C4-2B (cell line): ENCODE data around the gene C11orf68.
A peak's percentile ranks its signal among the peaks of the same experiment; 100 is the strongest.

Experiments
- H3K27ac ChIP-seq: fragments of 450-650 bp; 2 replicates; pipeline ENCODE4 v1.5.1; 2017
- CTCF ChIP-seq: fragments of 450-650 bp; conservative IDR thresholded peaks from 2 replicates; pipeline ENCODE4 v1.5.1; 2017; ENCODE audit warnings: mild to moderate bottlenecking
- ZFX ChIP-seq: fragments of 450-650 bp; IDR thresholded peaks from 2 replicates; pipeline ENCODE4 v1.6.1; 2017

Gene C11orf68

DNA sequence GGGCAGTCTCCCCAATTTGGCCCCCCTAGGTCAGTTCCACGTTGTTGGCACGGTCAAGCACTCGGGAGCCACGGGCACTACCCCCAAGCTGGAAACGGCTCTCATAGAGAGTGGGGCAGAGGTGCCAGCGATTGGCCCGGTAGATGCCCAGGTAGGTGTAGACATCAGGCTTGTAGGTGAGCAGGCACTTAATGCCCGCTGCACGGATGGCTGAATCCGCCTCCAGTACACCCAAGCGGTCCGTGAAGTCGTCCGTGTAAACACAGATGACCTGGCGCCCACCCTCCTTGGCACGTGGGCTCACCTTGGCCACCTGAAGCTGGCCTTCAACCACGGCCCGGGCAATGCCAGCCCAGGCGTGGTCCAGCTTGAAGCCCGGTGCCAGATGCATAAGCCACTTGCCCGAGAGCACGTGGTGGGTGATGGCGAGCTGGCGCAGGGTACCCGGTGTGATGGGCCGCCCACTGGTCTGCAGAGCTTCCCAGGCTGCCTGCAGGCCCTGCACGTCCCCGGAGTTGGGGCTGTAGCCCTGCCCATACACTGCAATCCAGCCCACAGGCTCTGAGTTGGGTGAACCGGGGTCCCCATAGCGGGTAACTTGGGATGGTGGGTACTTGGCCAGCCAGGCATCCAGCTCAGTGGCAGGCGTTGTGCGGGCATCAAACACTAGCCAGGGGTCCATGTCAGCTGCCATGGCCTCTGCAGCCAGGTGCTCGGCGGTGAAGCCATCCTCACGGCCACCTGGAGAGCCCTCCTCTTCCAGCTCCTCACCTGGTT is 1.2 kb downstream of the C11orf68 start:
- TF ChIP-seq CTCF, result no peak
- peak overlapping the region; percentile 94 for H3K27ac ChIP-seq

- H3K27ac ChIP-seq, result no peak overlapping the region
- TF ChIP-seq ZFX (no peak), CTCF (no peak)
Observed at GRCh38 chr11:65917077-65917433, 1.8 kb downstream of the C11orf68 start.

DNA sequence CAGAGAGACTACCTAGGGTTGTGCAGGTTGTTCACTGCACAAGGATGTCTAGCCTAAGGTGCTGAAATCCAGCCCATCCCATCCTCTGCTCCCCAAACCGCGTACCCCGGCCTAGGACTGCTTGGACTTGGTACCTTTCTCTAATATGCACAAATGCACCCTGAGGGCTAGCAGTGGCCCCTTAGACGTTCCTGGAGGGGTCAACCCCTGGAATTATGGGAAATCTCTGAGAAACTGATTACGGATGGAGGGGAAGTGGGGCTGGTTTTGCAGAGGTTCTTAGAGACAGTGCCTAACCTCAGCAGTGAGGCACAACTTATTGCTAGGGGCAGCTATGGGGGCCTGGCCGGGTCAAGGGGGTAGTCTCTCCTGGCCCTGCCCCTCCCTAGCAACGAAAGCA is 2.5 kb downstream of the C11orf68 start:
- H3K27ac ChIP-seq, result no peak overlapping the region
- TF ChIP-seq ZFX (no peak), CTCF (no peak)

- no peak overlapping the region for H3K27ac ChIP-seq
- no peak for TF ChIP-seq CTCF
- TF ChIP-seq ZFX, result no peak
Observed at GRCh38 chr11:65915821-65916251, 3.0 kb downstream of the C11orf68 start.

DNA sequence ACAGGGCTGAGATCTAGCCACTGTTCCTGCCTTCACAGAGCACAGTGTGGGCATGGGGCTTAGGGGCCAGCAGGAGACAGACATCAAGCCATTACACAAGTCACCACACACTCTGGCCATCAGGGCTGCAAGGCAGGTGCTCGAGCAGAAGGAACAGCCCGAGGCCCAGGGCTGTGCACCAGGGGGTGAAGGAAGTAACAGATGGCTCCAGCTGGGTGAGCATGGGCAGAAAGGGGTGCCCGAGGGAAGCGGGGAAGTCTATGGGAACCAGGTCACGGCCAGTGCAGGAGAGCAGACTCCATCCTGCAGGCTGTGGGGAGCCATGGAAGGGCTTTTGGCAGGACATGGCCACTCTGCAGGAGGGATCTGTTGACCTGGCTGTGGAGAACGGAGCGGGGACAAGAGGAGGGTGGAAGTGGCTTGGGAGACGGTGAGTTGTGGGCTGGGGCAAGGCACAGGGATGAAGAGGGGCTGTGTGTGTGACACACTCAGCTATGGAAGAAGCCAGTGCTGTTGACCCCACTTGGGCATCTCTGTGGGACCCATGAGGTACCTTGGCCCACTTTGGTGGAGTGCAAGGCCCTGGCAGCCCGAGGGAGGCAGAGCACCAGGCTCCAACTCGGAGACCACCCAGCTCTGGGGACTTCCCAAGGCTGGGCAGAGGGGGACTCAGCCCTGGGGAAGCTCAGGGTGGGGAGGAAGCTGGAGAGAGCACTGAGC is 3.6 kb downstream of the C11orf68 start:
- TF ChIP-seq CTCF (no peak), ZFX (no peak)
- no peak overlapping the region for H3K27ac ChIP-seq

DNA sequence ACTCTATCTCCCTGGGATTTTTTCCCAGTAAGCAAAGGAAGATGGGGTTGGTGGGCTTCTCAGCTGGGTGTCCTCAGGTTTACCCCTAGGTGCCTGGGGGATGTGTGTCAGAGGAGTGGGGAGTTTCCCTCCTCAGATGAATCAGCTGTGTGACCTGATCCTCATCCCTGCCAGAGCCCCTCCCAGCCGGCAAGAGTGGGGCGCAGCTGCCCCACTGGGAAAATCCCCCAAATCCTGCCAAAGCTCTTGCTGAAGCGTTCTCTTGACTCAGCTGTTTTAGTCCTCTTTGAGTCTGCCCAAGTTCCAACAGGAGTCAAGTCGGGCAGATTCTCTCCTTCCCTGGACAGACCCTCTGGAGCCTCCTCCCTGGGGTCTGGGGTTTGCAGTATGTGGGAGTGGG is 6.0 kb downstream of the C11orf68 start:
- no peak overlapping the region for H3K27ac ChIP-seq
- TF ChIP-seq ZFX (no peak), CTCF (no peak)
